HG02571 (cell line): ENCODE data around the gene ACAA1.
"Not testable (repeated sequence)": the region's sequence is repeated elsewhere in the genome, so short reads cannot be mapped to it uniquely, and the experiment has no call there.

Source experiments
- ATAC-seq: cut with Tn5 transposase; IDR thresholded peaks from one replicate; pipeline ENCODE4 v1.9.1; 2021; ENCODE audit warnings: mild to moderate bottlenecking, moderate library complexity; ENCODE audit not compliant: unreplicated experiment

The ACAA1 gene

DNA sequence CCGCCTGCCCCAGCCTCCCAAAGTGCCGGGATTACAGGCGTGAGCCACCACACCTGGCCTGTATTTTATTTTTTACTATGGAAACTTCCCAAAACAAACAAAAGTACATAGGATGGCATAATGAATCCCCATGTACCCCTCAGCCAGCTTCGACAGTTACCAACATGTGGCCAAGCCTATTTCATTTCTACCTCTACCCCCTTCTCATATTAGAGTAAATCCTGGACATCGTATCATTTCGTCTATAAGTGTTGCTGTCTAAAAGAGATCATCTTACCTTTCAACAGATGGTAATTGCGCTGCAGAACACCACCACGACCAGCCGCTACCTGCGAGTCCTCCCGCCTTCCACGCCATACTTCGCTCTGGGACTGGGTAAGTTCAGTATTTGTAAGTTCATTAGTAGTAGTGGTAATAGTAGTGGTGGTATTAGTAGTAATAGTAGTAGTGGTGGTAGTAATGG lies 53.0 kb downstream of the ACAA1 start:
- no peak for ATAC-seq

DNA sequence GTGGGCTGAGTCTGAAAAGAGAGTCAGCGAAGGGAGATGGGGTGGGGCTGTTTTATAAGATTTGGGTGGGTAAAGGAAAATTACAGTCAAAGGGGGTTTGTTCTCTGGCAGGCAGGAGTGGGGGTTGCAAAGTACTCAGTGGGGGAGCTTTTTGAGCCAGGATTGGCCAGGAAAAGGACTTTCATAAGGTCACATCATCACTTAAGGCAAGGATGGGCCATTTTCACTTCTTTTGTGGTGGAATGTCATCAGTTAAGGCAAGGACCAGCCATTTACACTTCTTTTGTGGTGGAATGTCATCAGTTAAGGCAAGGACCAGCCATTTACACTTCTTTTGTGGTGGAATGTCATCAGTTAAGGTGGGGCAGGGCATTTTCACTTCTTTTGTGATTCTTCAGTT lies 53.7 kb downstream of the ACAA1 start:
- ATAC-seq, result not testable (repeated sequence)

GRCh38 chr3:38082296-38082695 lies 54.6 kb downstream of the ACAA1 start:
- not testable (repeated sequence) for ATAC-seq

DNA sequence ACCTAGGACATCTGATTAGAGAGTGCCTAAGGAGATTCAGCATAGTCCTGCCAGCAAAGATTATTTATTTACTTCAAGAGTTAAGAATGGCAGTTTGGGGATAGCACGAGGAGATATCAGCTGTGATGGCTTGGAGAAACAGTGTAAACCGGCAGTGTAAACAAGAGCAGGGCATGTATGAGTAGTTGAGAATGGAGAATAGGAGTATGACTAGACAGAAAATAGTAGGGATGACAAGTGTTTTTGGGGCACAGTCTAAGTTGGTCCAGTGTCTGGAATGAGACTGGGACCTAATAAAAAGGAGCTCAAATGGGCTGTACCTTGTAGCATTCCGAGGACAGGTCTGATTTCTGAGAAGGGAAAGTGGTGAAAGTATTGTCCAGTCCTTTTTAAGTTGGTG lies 59.9 kb downstream of the ACAA1 start:
- ATAC-seq, result not testable (repeated sequence)
